Measurements from ENCODE around the gene NKD2.

NKD2 gene

DNA sequence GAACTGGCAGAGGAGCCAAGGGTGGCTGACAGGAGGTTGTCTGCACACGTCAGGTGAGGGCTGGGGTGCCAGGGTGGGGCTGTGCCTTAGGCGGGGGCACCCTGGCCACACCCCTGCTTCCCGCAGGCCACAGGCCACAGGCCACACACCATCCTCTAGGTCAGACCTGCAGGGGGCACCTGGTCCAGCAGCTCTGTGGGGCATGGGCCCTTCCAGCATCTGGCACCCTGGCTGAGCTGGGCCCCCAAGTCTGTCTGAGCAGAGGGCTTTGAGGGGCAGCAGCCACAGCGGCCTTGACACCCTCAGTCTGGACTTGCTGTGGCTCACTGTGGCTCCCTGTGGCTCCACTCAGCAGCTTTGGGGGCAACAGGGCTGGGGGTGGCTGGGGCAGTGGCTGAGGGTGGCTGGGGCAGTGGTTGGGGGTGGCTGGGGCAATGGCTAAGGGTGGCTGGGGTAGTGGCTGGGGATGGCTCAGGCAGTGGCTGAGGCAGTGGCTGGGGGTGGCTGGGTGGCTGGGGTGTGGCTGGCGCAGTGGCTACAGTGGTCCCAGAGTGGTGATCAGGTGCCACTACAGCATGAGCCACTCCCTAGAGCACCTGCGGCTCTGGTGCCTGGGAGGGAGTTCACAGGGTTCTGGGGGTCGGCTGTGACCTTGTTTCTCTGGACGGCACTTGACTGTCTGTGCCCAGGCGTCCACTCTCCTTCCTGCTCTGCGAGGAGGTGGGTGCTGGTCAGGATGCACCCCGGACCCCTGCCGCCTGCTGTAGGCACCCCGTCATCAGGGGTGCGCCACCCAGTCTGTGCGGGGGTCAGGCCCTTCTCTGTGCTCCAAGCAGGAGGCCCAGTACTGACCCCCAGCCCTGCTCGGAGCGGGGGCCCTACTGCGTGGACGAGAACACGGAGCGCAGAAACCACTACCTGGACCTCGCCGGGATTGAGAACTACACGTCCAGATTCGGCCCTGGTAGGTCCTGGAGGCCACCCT, 27.1 kb downstream of the NKD2 start:
- no peak for DNase-seq (ENCODE audit: low spot score)

DNA sequence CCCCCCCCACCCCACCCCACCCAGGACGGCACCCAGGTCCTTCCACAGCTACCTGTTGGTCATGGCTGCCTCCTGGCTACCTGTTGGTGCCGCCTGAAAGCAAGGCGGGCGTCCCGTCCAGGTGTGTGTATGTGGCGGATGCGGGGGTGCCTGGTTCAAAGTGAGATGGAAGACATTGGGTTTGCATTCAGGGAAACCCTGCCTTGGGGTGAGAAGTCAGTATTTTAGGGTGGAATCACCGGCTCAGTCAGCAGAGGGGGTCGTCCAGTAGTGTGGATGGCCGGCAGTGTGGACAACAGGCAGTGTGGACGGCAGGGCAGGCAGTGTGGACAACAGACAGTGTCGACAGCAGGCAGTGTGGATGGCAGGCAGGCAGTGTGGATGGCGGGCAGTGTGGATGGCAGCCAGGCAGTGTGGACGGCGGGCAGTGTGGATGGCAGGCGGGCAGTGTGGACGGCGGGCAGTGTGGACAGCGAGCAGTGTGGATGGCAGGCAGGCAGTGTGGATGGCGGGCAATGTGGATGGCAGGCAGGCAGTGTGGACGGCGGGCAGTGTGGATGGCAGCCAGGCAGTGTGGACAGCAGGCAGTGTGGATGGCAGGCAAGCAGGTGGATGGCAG, 28.0 kb downstream of the NKD2 start:
- no peak for DNase-seq (ENCODE audit: low spot score)

More for the DNA sequence above, 27.1 kb downstream of the NKD2 start:
- TF ChIP-seq, protein P1, sequence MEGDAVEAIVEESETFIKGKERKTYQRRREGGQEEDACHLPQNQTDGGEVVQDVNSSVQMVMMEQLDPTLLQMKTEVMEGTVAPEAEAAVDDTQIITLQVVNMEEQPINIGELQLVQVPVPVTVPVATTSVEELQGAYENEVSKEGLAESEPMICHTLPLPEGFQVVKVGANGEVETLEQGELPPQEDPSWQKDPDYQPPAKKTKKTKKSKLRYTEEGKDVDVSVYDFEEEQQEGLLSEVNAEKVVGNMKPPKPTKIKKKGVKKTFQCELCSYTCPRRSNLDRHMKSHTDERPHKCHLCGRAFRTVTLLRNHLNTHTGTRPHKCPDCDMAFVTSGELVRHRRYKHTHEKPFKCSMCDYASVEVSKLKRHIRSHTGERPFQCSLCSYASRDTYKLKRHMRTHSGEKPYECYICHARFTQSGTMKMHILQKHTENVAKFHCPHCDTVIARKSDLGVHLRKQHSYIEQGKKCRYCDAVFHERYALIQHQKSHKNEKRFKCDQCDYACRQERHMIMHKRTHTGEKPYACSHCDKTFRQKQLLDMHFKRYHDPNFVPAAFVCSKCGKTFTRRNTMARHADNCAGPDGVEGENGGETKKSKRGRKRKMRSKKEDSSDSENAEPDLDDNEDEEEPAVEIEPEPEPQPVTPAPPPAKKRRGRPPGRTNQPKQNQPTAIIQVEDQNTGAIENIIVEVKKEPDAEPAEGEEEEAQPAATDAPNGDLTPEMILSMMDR (IDR thresholded peaks at IDR 0.05; ENCODE audit: extremely low read depth, missing control alignments) = no peak

DNA sequence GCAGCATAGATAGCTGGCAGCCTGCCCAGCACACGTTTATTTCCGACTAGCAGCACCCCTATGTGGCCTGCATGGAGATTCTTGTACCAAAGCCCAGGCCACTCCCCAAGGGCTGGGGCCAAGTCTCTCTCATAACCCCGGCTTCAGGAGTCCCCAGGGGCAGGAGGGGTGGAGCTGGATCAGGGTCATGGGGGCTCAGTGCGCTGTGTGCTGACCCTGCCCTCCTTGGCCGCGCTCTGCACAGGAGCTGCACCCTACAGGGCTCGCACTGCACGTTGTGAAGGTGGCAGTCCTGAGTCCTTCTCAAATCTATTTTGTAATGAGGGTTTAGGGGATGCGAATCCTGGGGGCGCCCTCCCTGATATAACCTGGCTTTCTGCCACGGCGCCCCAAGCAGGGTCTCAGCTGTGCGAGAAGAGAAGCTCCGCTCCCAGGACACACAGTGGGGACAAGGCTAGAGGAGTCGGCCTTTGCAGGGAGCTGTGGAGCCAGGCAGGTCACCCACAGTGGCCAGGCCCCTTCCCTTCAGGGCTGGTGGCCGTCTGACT, 28.6 kb downstream of the NKD2 start:
- no peak for DNase-seq (ENCODE audit: low spot score)
- TF ChIP-seq, protein P1 (IDR thresholded peaks at IDR 0.05; ENCODE audit: extremely low read depth, missing control alignments) = no peak

More for the DNA sequence above, 28.0 kb downstream of the NKD2 start:
- TF ChIP-seq, protein P1 (IDR thresholded peaks at IDR 0.05; ENCODE audit: extremely low read depth, missing control alignments) = no peak

DNA sequence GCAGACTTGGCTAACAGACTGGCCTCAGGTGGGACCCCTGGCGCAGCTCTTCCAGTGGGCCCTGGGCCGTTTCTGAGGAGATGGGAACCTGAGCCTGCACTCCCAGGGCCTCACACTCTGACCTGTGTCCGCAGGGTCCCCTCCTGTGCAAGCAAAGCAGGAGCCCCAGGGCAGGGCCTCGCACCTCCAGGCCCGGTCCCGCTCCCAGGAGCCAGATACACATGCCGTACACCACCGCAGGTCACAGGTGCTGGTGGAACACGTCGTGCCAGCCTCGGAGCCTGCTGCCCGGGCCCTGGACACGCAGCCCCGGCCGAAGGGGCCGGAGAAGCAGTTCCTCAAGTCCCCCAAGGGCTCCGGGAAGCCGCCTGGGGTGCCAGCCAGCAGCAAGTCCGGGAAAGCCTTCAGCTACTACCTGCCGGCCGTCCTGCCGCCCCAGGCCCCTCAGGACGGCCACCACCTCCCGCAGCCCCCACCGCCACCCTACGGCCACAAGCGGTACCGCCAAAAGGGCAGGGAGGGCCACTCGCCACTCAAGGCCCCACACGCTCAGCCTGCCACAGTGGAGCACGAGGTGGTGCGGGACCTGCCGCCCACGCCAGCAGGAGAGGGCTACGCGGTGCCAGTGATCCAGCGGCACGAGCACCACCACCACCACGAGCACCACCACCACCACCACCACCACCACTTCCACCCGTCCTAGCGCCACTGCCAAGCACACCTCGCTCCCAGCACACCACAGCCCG, 29.2 kb downstream of the NKD2 start:
- TF ChIP-seq, protein P1 (IDR thresholded peaks at IDR 0.05; ENCODE audit: extremely low read depth, missing control alignments) = no peak
- no peak for DNase-seq (ENCODE audit: low spot score)

DNA sequence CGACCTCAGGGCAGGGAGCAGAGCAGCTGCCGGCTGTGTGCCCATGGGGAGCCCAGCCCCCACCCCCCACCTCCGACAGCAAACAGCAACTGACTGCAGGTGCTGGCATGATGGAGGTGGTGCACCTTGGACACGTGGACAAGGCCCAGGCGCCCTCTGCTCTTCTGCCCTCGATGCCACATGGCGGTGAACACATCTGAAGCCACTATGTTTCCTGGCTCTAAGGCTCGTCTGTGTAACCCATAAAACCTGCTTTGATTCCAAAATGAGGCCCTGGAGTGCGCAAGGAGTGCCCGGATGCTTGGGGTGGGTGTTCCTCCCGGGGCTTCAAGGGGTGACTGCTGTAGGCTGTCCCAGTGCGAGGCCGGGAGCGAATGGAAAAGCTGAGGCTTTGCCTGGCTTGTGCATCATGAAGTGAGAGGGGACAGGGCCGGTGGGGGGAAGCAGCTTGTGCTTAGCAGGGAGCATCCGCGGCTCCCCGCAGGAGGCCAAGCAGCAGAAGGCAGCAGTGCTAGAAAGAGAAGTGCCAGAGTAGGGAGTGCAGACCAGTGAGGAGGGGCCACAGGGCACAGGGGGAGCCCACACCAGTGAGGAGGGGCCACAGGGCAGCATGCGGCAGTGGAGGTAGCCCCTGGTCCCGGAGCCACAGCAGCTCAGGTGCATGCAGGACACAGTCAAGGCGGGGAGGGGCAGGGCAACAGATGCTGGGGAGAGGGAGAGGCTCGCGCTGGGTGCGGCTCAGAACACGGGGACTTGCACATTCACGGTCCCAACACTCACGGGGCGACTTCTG, 30.0 kb downstream of the NKD2 start:
- TF ChIP-seq, protein P1 (IDR thresholded peaks at IDR 0.05; ENCODE audit: extremely low read depth, missing control alignments) = no peak

DNA sequence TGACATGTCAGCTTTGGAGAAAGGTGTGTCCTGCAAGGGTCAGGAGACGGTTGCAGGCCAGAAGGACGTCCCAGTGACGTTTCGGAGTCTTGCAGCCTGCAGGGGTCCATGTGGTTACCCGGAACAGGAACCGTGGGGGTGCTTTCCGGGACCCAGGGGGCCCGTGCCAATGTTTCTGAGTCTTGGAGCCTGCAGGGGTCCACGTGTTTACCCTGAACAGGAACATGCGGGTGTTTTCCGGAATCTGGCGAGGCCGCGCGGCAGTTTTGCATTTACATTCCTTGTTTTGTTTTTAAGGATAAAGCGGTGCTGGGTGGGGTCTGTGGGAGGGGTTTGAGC, 30.6 kb downstream of the NKD2 start:
- DNase-seq (ENCODE audit: low spot score) = no peak
- TF ChIP-seq, protein P1 (IDR thresholded peaks at IDR 0.05; ENCODE audit: extremely low read depth, missing control alignments) = no peak

More for the DNA sequence above, 30.0 kb downstream of the NKD2 start:
- DNase-seq (ENCODE audit: low spot score) = no peak
